ENCODE measurements around the gene DLD. TPM values are rescaled to one million over a fixed set of nuclear protein-coding genes. Genes with fewer than 3 reads are reported as not detected.

The DLD gene
- total RNA-seq, 1 donor from 2014 or later: 186 TPM

DNA sequence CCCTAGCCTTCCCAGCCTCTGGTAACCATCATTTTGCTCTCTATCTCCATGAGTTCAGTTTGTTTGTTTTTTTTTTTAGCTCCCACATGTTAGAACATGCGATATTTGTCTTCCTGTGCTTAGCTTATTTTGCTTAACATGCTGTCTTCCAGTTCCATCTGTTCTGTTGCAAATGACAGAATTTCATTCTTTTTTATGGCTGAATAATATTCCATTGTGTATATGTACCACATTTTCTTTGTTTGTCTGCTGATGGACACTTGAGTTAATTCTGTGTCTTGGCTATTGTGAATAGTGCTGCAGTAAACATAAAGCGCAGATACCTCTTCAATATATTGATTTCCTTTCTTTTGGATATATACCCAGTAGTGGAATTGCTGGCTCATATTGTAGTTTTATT is 21.0 kb downstream of the DLD start:
- peaks cover 36% of the 10 kb centered on the region for H3K79me2 ChIP-seq (ENCODE audit: low read depth)
- peaks cover 47% of the 10 kb centered on the region for H3K36me3 Mint-ChIP-seq

DNA sequence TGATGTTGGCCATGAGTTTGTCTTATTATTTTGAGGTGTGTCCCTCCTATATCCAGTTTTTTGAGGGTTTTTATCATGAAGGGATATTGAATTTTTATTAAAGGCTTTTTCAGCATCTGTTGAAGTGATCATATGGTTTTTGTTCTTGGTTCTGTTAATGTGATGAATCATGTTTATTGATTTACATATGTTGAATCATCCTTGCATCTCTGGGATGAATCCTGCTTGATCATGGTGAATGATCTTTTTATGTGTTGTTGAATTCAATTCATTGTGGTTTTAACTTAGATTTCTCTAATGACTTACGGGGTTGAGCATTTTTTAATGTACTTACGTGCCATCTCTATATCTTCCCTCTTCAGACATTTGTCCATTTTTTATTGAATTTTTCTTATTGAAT is 22.9 kb downstream of the DLD start:
- Histone ChIP-seq H2AFZ (replicated peaks) (no peak overlapping the region), H3K9me3 (ENCODE audit: low read depth) (no peaks in the 10 kb centered on the region), H3K27me3 (no peaks in the 10 kb centered on the region), H3K36me3 (peaks cover 58% of the 10 kb centered on the region), H4K20me1 (ENCODE audit: low read depth) (peaks cover 5% of the 10 kb centered on the region), H3K9ac (no peak overlapping the region), H3K4me3 (no peak overlapping the region), H3K4me2 (no peak overlapping the region), H3K27ac (no peak overlapping the region), H3K4me1 (no peaks in the 10 kb centered on the region), H3F3A (ENCODE audit: low read depth) (peaks cover 4% of the 10 kb centered on the region), H3K79me2 (ENCODE audit: low read depth) (peaks cover 36% of the 10 kb centered on the region)
- H3K27ac Mint-ChIP-seq: no peak overlapping the region
- H3K4me1 Mint-ChIP-seq: no peaks in the 10 kb centered on the region
- TF ChIP-seq EZH2phosphoT487 (IDR thresholded peaks at IDR 0.05): no peak
- TF ChIP-seq, protein P1, sequence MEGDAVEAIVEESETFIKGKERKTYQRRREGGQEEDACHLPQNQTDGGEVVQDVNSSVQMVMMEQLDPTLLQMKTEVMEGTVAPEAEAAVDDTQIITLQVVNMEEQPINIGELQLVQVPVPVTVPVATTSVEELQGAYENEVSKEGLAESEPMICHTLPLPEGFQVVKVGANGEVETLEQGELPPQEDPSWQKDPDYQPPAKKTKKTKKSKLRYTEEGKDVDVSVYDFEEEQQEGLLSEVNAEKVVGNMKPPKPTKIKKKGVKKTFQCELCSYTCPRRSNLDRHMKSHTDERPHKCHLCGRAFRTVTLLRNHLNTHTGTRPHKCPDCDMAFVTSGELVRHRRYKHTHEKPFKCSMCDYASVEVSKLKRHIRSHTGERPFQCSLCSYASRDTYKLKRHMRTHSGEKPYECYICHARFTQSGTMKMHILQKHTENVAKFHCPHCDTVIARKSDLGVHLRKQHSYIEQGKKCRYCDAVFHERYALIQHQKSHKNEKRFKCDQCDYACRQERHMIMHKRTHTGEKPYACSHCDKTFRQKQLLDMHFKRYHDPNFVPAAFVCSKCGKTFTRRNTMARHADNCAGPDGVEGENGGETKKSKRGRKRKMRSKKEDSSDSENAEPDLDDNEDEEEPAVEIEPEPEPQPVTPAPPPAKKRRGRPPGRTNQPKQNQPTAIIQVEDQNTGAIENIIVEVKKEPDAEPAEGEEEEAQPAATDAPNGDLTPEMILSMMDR (IDR thresholded peaks at IDR 0.05): no peak
- TF ChIP-seq EZH2 (IDR thresholded peaks at IDR 0.05): no peak
- H3K9me3 Mint-ChIP-seq: no peaks in the 10 kb centered on the region
- H3K4me3 Mint-ChIP-seq: no peak overlapping the region
- no peak for DNase-seq (ENCODE audit: low spot score)
- peaks cover 60% of the 10 kb centered on the region for H3K36me3 Mint-ChIP-seq
- no peaks in the 10 kb centered on the region for H3K27me3 Mint-ChIP-seq (ENCODE audit: insufficient read depth, low read depth)

More for the DNA sequence above, 21.0 kb downstream of the DLD start:
- DNase-seq (ENCODE audit: low spot score): no peak
- Histone ChIP-seq H3K9ac (no peak overlapping the region), H4K20me1 (ENCODE audit: low read depth) (peaks cover 5% of the 10 kb centered on the region), H3K27me3 (no peaks in the 10 kb centered on the region), H3K4me1 (no peaks in the 10 kb centered on the region), H2AFZ (replicated peaks) (no peak overlapping the region), H3K9me3 (ENCODE audit: low read depth) (no peaks in the 10 kb centered on the region), H3K36me3 (peaks cover 46% of the 10 kb centered on the region), H3F3A (ENCODE audit: low read depth) (peaks cover 4% of the 10 kb centered on the region), H3K27ac (no peak overlapping the region), H3K4me3 (no peak overlapping the region), H3K4me2 (no peak overlapping the region)
- Mint-ChIP-seq H3K9me3 (no peaks in the 10 kb centered on the region), H3K27ac (no peak overlapping the region), H3K27me3 (ENCODE audit: insufficient read depth, low read depth) (no peaks in the 10 kb centered on the region), H3K4me1 (no peaks in the 10 kb centered on the region), H3K4me3 (no peak overlapping the region)
- TF ChIP-seq EZH2phosphoT487 (IDR thresholded peaks at IDR 0.05) (no peak), EZH2 (IDR thresholded peaks at IDR 0.05) (no peak)
- TF ChIP-seq, protein P1 (IDR thresholded peaks at IDR 0.05): no peak

DNA sequence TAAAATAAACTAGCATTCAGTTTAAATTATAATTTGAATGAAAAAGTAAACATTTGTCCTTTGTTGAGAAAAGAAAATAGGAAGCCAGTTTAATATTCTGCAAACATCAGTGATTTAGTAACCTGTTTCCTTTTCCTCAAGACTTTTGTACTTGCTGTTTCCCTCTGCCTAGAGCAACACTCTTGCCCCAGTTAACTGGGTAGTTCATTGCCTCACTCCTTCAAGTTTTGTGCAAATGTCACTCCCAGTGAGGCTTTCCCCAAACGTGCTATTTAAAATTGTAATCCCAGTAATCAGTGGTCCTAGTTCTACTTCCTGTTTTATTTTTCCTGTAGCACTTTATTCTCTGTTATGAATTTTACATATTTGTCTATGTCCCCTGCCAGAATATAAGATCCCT is 23.8 kb downstream of the DLD start:
- Histone ChIP-seq H3K36me3 (peaks cover 51% of the 10 kb centered on the region), H4K20me1 (ENCODE audit: low read depth) (no peaks in the 10 kb centered on the region), H3K4me1 (no peaks in the 10 kb centered on the region), H3K9ac (no peak overlapping the region), H3F3A (ENCODE audit: low read depth) (peaks cover 5% of the 10 kb centered on the region), H2AFZ (replicated peaks) (no peak overlapping the region), H3K4me3 (no peak overlapping the region), H3K4me2 (no peak overlapping the region), H3K27me3 (no peaks in the 10 kb centered on the region), H3K9me3 (ENCODE audit: low read depth) (no peaks in the 10 kb centered on the region), H3K79me2 (ENCODE audit: low read depth) (peaks cover 36% of the 10 kb centered on the region), H3K27ac (no peak overlapping the region)
- no peak for DNase-seq (ENCODE audit: low spot score)
- TF ChIP-seq, protein P1 (IDR thresholded peaks at IDR 0.05): no peak
- TF ChIP-seq EZH2phosphoT487 (IDR thresholded peaks at IDR 0.05) (no peak), EZH2 (IDR thresholded peaks at IDR 0.05) (no peak)
- Mint-ChIP-seq H3K4me3 (no peak overlapping the region), H3K27me3 (ENCODE audit: insufficient read depth, low read depth) (no peaks in the 10 kb centered on the region), H3K9me3 (no peaks in the 10 kb centered on the region), H3K4me1 (no peaks in the 10 kb centered on the region), H3K36me3 (peaks cover 59% of the 10 kb centered on the region), H3K27ac (no peak overlapping the region)
